ENCODE measurements around the gene PXN. TPM values are rescaled to one million over a fixed set of nuclear protein-coding genes. Genes with fewer than 3 reads are reported as not detected.

Gene PXN
- total RNA-seq, 1 donor from 2014 or later, result 282 TPM

- intact Hi-C loops (cut with DNase I), result no loop called here
- no peaks in the 10 kb centered on the region for H3K27me3 ChIP-seq
- DNase-seq (ENCODE audit: low spot score in 2 of 2), result no peak
- no peaks in the 10 kb centered on the region for H3K4me1 ChIP-seq
- TF ChIP-seq, protein P1, sequence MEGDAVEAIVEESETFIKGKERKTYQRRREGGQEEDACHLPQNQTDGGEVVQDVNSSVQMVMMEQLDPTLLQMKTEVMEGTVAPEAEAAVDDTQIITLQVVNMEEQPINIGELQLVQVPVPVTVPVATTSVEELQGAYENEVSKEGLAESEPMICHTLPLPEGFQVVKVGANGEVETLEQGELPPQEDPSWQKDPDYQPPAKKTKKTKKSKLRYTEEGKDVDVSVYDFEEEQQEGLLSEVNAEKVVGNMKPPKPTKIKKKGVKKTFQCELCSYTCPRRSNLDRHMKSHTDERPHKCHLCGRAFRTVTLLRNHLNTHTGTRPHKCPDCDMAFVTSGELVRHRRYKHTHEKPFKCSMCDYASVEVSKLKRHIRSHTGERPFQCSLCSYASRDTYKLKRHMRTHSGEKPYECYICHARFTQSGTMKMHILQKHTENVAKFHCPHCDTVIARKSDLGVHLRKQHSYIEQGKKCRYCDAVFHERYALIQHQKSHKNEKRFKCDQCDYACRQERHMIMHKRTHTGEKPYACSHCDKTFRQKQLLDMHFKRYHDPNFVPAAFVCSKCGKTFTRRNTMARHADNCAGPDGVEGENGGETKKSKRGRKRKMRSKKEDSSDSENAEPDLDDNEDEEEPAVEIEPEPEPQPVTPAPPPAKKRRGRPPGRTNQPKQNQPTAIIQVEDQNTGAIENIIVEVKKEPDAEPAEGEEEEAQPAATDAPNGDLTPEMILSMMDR (IDR thresholded peaks at IDR 0.05), result no peak
- no peak overlapping the region for H3K4me3 ChIP-seq
- peaks cover 59 to 85% of the 10 kb centered on the region in 2 donors for H3K36me3 ChIP-seq
- no peaks in the 10 kb centered on the region for H3K9me3 ChIP-seq
- no peak overlapping the region for H3K27ac ChIP-seq
Observed at GRCh38 chr12:120186654-120187053, 78.9 kb downstream of the PXN start.

DNA sequence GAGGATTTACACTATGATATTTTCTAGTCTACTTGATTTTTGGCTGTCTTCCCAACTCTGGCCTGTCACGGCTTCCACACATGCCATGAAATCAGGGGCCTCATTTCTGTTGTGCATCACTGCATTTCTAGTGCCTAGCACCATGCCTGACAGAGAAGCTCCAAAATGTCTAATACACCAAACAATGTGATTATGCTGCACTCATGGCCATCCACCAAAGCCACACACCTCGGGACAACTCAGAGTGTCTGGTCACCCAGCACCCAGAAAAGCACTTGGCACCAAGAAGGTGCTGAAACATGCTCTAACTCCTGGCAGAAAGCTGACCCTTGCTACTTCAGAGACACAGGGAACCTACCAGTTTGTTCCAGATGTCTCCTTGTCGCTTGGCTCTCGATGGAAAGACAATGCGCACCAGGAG is 82.3 kb downstream of the PXN start:
- Histone ChIP-seq H3K36me3 (peaks cover 86 to 87% of the 10 kb centered on the region in 2 donors), H3K4me3 (no peak overlapping the region), H3K27me3 (no peaks in the 10 kb centered on the region), H3K27ac (no peak overlapping the region), H3K4me1 (no peaks in the 10 kb centered on the region), H3K9me3 (no peaks in the 10 kb centered on the region)
- intact Hi-C loops (cut with DNase I), result no loop called here
- no peak for DNase-seq (ENCODE audit: low spot score in 2 of 2)
- TF ChIP-seq, protein P1 (IDR thresholded peaks at IDR 0.05), result no peak

DNA sequence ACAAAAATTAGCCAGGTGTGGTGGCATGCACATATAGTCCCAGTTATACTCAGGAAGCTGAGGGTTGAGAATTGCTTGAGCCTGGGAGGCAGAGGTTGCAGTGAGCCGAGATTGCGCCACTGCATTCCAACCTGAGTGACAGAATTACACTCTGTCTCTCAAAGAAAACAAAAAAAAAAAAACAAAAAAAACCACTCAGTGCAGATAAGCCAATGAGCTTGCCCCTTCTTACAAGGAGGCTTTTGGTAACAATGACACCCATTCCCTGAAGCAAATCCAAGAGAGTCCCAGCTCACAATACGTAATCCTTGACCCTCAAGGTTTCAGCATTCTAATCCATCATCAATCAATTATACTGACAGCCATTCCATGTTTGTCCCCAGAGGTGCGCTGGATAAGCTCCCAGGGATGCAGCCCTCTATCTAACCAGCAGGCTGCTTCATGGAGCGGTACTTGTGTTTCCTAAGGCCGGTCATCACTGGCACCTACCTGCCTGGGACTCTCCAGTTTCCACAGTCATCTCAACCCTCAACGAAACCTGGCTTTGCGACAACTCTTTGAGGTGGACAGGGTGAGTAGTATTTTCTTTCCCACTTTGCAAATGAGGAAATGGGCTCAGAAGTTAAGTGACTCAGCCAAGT is 83.4 kb downstream of the PXN start:
- intact Hi-C loops (cut with DNase I), result no loop called here
- no peak for DNase-seq (ENCODE audit: low spot score in 2 of 2)
- no peaks in the 10 kb centered on the region for H3K9me3 ChIP-seq

DNA sequence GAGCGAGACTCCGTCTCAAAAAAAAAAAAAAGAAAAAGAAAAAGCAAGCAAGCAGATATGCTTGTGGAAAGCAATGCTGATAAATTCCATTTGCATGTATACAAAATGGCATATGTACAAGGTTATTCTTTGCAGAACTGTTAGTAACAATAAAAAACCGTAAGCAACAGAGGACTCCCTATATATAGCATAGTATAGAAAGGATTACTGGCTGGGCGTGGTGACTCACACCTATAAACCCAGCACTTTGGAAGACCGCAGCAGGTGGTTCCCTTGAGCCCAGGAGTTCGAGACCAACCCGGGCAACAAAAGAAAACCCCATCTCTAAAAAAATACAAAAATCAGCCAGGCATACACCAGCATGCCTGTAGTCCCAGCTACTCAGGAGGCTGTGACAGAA is 84.6 kb downstream of the PXN start:
- H3K27me3 ChIP-seq, result no peaks in the 10 kb centered on the region
- no peaks in the 10 kb centered on the region for H3K4me1 ChIP-seq
- H3K4me3 ChIP-seq, result no peak overlapping the region
- H3K27ac ChIP-seq, result no peak overlapping the region
- intact Hi-C loops (cut with DNase I), result no loop called here
- peaks cover 87 to 90% of the 10 kb centered on the region in 2 donors for H3K36me3 ChIP-seq
- H3K9me3 ChIP-seq, result no peaks in the 10 kb centered on the region
- no peak for DNase-seq (ENCODE audit: low spot score in 2 of 2)
- TF ChIP-seq, protein P1 (IDR thresholded peaks at IDR 0.05), result no peak

More for the DNA sequence above, 83.4 kb downstream of the PXN start:
- Histone ChIP-seq H3K4me1 (no peaks in the 10 kb centered on the region), H3K27ac (no peak overlapping the region), H3K4me3 (no peak overlapping the region), H3K36me3 (peaks cover 87 to 89% of the 10 kb centered on the region in 2 donors), H3K27me3 (no peaks in the 10 kb centered on the region)
- TF ChIP-seq, protein P1 (IDR thresholded peaks at IDR 0.05), result no peak

- Histone ChIP-seq H3K4me1 (no peaks in the 10 kb centered on the region), H3K4me3 (no peak overlapping the region), H3K36me3 (peaks cover 94 to 100% of the 10 kb centered on the region in 2 donors), H3K27me3 (no peaks in the 10 kb centered on the region), H3K9me3 (no peaks in the 10 kb centered on the region), H3K27ac (no peak overlapping the region)
- intact Hi-C loops (cut with DNase I), result no loop called here
- DNase-seq (ENCODE audit: low spot score in 2 of 2), result no peak
- TF ChIP-seq, protein P1 (IDR thresholded peaks at IDR 0.05), result no peak
Observed at GRCh38 chr12:120175537-120175936, 90.0 kb downstream of the PXN start.
